Erythroblast (primary cell): Measurements from ENCODE around the gene SLC13A1.
"Not testable (repeated sequence)": the region's sequence is repeated elsewhere in the genome, so short reads cannot be mapped to it uniquely, and the experiment has no call there.

Source experiments
- DNase-seq, 2 experiments: peaks; one replicate each; lab custom pipeline; 2025; lab: John Stamatoyannopoulos, UW
- GATA1 ChIP-seq: IDR thresholded peaks from 2 replicates; pipeline ENCODE4 v1.6.1; 2011; ENCODE audit warnings: low read depth, mild to moderate bottlenecking, control low read depth, low read length, moderate library complexity
- POLR2A ChIP-seq: IDR thresholded peaks from 2 replicates; pipeline ENCODE4 v1.6.1; 2011; ENCODE audit warnings: mild to moderate bottlenecking, low read length

SLC13A1 gene

GRCh38 chr7:123126691-123127090 lies 73.1 kb downstream of the SLC13A1 start:
- TF ChIP-seq GATA1 (no peak), POLR2A (no peak)
- DNase-seq: no peak

- no peak for DNase-seq
- TF ChIP-seq POLR2A: no peak
- no peak for TF ChIP-seq GATA1
Observed at GRCh38 chr7:123126171-123126570, 73.6 kb downstream of the SLC13A1 start.

GRCh38 chr7:123125231-123125630 lies 74.5 kb downstream of the SLC13A1 start:
- no peak for TF ChIP-seq GATA1
- no peak for TF ChIP-seq POLR2A
- DNase-seq: no peak

- no peak for DNase-seq
- no peak for TF ChIP-seq GATA1
- TF ChIP-seq POLR2A: no peak
Observed at GRCh38 chr7:123122916-123123315, 76.9 kb downstream of the SLC13A1 start.

GRCh38 chr7:123120286-123120685 lies 79.5 kb downstream of the SLC13A1 start:
- DNase-seq: no peak
- TF ChIP-seq GATA1 (no peak), POLR2A (no peak)

GRCh38 chr7:123115331-123115730 lies 84.4 kb downstream of the SLC13A1 start:
- TF ChIP-seq GATA1 (no peak), POLR2A (no peak)
- DNase-seq: no peak

- DNase-seq: no peak
- no peak for TF ChIP-seq POLR2A
- TF ChIP-seq GATA1: no peak
Observed at GRCh38 chr7:123114288-123114687, 85.5 kb downstream of the SLC13A1 start.

GRCh38 chr7:123112833-123113232 lies 86.9 kb downstream of the SLC13A1 start:
- no peak for TF ChIP-seq GATA1
- DNase-seq: no peak

GRCh38 chr7:123099712-123100111 lies 100.1 kb downstream of the SLC13A1 start:
- no peak for DNase-seq
- TF ChIP-seq GATA1 (no peak), POLR2A (no peak)

- TF ChIP-seq POLR2A (no peak), GATA1 (no peak)
- DNase-seq: no peak
Observed at GRCh38 chr7:123096976-123097375, 102.8 kb downstream of the SLC13A1 start.

- DNase-seq: no peak
- TF ChIP-seq POLR2A (no peak), GATA1 (no peak)
Observed at GRCh38 chr7:123096434-123096833, 103.3 kb downstream of the SLC13A1 start.

- no peak for TF ChIP-seq POLR2A
- no peak for TF ChIP-seq GATA1
- DNase-seq: no peak
Observed at GRCh38 chr7:123090456-123090855, 109.3 kb downstream of the SLC13A1 start.

GRCh38 chr7:123086910-123087309 lies 112.9 kb downstream of the SLC13A1 start:
- not testable (repeated sequence) for DNase-seq

GRCh38 chr7:123084861-123085260 lies 114.9 kb downstream of the SLC13A1 start:
- DNase-seq: not testable (repeated sequence)

GRCh38 chr7:123079021-123079420 lies 120.7 kb downstream of the SLC13A1 start:
- DNase-seq: no peak
- TF ChIP-seq POLR2A (no peak), GATA1 (no peak)
